ENCODE measurements around the gene RBM8A.

Gene RBM8A

GRCh38 chr1:145917595-145917994 is 9.7 kb downstream of the RBM8A start:
- no peak for DNase-seq (ENCODE audit: low read depth)

- peak; percentile 60 for DNase-seq (ENCODE audit: low read depth)
Measured at GRCh38 chr1:145916745-145917144, 10.5 kb downstream of the RBM8A start.

DNA sequence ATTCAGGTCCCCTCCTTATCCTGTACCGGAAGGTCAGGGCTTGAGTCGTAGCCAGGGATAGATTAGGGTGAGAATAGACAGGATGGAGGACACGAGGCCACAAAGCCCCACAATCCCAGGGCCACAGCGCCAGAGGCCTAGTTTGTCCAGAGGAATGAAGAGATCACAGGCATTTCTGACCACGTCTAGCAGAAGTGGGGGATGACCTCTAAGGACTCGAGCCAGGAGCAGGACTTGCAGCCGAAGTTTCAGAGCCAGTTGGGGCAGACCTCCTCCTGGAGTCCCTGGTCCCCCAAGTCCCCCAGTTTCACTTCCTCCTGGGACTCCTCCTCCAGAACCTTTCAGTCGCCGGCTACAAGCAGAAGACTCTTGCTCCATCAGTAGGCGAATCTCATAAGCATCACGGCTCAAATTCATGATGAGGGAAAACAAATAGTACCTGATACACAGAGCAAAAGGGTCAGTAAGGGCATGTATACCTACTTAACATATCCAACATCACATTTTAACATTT is 15.1 kb downstream of the RBM8A start:
- DNase-seq (ENCODE audit: low read depth) = no peak

GRCh38 chr1:145908653-145909052 is 18.6 kb downstream of the RBM8A start:
- DNase-seq (ENCODE audit: low read depth) = peak; percentile 61

GRCh38 chr1:145906954-145907753 is 20.1 kb downstream of the RBM8A start:
- DNase-seq (ENCODE audit: low read depth) = no peak

GRCh38 chr1:145901312-145902021 is 25.8 kb downstream of the RBM8A start:
- DNase-seq (ENCODE audit: low read depth) = no peak

DNA sequence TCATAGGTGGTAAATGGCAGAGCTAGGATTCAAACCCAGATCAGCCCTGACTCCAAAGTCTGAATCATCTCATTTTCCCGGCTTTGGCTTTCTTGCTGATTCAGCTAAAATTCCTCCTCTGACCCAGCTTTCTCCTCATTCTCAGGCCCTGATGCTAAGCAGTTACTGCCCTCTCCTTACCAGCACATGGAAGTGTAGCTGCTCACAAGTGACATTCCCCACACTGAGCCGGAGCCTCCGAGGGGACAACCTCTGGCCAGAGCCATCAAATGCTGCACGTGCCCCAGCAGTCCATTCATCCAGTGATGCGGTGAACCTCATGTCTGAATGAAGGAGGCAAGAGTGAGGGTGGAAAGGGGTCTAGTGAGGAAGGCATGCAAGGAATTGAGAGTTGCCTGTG is 28.5 kb downstream of the RBM8A start:
- DNase-seq (ENCODE audit: low read depth) = no peak

GRCh38 chr1:145897969-145898368 is 29.3 kb downstream of the RBM8A start:
- no peak for DNase-seq (ENCODE audit: low read depth)

DNA sequence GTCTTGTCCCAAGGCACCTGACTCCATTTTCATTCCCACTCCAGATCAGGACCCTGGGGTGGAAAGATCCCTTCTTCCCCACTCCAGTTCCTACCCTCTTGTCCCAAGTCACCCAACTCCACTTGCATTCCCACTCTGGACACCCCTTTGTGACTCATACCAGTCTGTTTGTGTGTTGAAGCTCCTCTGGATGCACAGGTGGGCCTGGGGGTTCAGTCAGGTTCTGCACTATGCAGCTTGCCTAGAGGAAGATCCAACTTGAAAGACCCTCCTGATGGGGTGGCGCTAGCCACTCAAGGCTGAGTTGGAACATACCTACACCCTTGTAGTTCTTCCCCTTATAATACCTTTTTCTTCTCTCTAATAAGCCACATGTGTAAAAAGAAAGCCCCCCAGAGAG is 31.8 kb downstream of the RBM8A start:
- DNase-seq (ENCODE audit: low read depth) = no peak

- DNase-seq (ENCODE audit: low read depth) = no peak
Measured at GRCh38 chr1:145893306-145894055, 33.8 kb downstream of the RBM8A start.

DNA sequence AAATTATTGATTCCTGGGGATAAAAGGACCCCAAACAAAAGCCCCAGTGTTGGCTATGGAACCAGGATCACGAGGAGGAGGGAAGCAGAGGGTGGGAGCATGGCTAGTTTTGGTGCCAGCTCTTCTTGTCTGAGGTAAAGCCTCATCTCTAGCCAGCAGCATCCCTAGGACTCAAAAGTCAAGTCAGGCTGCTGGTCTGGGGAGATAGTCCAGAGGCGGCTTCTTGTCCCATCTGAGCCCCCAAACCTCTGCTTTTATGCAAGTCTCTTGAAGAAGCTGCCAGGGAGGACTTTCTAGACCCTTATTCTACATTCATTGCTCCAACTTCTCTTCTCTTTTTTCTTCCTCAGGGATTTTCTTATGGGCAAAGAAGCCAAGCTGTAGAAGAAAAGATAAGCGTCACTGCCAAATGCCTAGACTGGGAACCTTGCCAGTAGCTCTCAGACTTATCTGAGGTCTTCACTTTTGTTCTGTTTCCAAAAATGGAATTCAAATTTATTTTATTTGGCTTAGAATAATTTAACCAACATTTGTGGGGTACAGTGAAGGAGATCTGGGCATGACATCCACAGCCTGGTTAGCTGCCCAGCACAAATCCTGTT is 34.7 kb downstream of the RBM8A start:
- DNase-seq (ENCODE audit: low read depth) = peak; percentile 40

DNA sequence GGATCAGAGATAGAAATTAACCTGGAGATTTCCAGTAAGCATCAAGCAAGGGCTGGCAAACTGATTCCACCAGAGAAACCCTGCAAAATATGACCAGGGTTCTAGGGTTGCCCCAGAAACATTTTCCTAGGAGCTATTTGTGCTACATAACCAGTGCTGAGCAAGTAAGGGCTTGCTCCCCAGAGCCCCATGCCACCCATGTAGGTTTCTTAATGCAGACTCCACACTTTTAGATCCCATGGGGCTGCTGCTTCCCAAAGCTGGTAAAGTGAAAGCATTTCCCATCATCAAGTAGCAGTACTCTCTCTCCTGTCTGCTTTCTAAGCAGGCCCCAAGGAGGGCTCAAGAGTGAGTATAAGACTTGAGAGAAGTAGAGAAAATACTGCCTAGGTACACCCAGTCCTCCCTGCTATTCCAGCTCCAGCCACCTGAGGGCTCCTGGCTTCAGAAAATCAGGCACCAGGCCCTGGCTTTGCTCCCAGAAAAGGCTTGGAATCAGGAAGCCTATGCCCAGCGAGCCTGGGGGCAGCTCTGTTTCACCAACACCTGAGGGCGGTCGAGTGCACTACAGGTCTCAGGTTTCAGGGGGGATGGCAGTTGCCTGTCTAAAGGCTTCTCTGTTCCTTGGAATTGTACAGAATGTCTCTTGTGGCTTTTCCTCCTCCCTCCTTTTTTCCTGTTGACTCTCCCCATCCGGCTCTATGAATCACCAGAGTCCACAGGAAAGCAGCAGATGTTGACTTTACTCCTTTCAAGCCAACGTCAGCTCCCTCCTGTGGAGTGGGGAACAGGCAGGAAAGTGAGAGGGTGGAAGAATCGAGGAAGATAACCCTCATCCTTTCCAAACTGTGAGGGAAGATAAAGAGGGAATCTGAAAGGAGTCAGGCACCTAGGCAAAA is 35.4 kb downstream of the RBM8A start:
- peak; percentile 100 for DNase-seq (ENCODE audit: low read depth)

GRCh38 chr1:145891143-145891542 is 36.1 kb downstream of the RBM8A start:
- DNase-seq (ENCODE audit: low read depth) = no peak

DNA sequence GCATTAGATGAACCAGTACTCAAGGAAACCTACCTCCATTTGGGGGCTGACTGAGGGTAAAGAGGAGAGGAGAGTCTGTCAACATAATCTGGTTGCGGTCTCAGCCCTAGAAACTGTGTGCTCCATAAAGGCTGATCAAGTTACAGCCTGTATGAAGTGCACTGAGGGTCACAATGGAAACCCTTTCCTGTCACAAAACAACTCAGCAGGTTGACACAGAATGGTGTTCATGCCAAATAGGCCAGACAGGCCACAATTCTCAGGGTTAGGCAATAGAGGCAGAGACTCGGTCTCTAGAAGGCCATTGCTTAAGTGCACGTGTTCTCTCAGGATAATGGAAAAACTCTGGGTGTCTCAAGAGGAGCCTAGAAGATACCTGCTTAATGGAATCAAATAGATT is 37.6 kb downstream of the RBM8A start:
- DNase-seq (ENCODE audit: low read depth) = no peak

DNA sequence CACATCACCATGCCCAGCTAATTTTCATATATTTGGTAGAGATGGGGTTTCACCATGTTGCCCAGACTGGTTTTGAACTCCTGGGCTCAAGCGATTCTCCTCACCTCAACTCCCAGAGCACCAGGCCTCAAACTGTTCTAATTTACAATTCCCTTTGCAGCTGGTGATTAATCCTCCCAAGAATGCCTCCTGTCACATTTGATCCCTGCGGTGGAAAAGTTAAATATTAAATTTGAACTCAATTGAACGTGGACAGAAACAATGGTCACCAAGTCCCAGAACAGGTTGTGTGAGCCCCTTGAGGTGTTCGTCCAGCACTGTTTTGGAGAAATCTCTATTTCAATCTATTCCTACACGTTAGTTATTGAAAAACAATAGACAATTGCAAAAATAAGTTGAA is 39.7 kb downstream of the RBM8A start:
- DNase-seq (ENCODE audit: low read depth) = no peak

- DNase-seq (ENCODE audit: low read depth) = no peak
Measured at GRCh38 chr1:145886816-145887215, 40.5 kb downstream of the RBM8A start.

DNA sequence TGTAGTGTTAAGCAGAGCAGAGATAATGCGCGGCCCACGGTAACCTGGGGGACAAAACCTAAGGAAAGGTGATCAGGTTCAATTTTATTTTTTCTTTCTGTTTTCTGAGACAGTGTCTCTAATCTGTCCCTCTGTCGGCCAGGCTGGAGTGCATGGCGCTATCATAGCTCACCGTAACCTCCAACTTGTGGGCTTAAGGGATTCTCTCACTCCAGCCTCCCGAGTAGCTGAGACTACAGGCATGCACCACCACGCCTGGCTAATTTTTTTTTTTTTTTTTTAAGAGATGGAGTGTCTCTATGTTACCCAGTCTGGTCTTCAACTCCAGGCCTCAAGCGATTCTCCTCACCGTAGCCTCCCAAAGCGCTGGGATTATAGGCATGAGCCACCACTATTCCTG is 40.9 kb downstream of the RBM8A start:
- no peak for DNase-seq (ENCODE audit: low read depth)

- DNase-seq (ENCODE audit: low read depth) = peak; percentile 82
Measured at GRCh38 chr1:145885738-145886287, 41.5 kb downstream of the RBM8A start, which contains the start of gene ANKRD35. ANKRD35 (minus strand) TSS chr1:145885866; CDS start chr1:145885758, 108 bp downstream.

DNA sequence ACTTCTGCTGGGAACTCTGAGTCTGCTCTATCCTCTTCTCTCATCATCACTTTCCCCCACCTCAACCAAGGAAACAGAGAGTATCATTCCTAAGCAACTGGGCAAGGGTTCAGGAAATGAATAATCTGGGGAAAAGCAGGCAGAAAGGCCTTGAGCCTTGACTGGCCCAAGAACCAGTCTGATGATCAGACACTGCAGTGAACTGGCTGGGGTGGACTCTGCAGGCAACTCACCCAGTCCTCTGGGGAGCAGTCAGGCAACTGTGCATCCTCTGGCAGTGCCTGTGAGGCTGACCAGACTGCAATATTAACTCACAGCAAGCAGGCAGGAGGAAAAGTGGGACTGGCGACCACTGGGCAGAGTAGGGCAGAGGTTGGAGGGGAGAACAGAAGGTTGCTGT is 42.6 kb downstream of the RBM8A start:
- DNase-seq (ENCODE audit: low read depth) = peak; percentile 48

DNA sequence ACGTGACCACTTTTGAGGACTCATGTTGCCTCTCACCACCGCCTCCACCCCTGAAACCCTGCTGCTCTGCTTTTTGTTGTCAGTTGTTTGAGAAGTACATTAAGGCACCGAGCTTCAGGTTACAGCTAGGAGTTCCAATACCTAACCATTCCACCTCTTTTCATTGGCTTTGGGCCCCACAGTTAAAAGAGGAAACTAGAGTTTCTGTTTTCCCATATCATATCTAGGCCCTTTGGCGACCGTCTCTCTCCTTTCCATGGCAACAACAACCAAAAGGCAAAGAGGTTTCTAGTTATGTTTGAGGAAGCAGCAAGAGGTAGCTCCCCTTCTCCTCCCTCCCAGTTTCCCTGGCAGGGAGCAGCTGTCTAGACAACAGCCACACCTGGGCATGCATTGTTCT is 47.5 kb downstream of the RBM8A start:
- DNase-seq (ENCODE audit: low read depth) = no peak

GRCh38 chr1:145878724-145879123 is 48.6 kb downstream of the RBM8A start:
- peak; percentile 36 for DNase-seq (ENCODE audit: low read depth)

Measured in ELR (cell line).